Lower lobe of right lung (tissue), 2 donors: Measurements from ENCODE around the gene INTS1. TPM values are rescaled to one million over a fixed set of nuclear protein-coding genes. Genes with fewer than 3 reads are reported as not detected.
A peak's percentile ranks its signal among the peaks of the same experiment; 100 is the strongest.

Experiments used
- ATAC-seq, 2 donors: fragments of 200-7000 bp; cut with Tn5 transposase; one replicate each; pipeline ENCODE4 v1.9.1; 2020 to 2022; ENCODE audit warnings: mild to moderate bottlenecking in 2 of 2, moderate library complexity in 2 of 2
- DNase-seq: peaks from one replicate; pipeline ENCODE4 v3.0.0-alpha.2; 2020
- H3K27ac ChIP-seq: fragments of 200-600 bp; one replicate; pipeline ENCODE4 v1.8.0; 2022
- H3K27me3 ChIP-seq: fragments of 200-600 bp; one replicate; pipeline ENCODE4 v1.8.0; 2022; ENCODE audit warnings: low read depth
- H3K36me3 ChIP-seq: fragments of 200-600 bp; one replicate; pipeline ENCODE4 v1.8.0; 2022; ENCODE audit warnings: mild to moderate bottlenecking
- H3K4me1 ChIP-seq: fragments of 200-600 bp; one replicate; pipeline ENCODE4 v1.8.0; 2022
- H3K4me3 ChIP-seq: fragments of 200-600 bp; one replicate; pipeline ENCODE4 v1.8.0; 2022; ENCODE audit warnings: mild to moderate bottlenecking
- H3K9me3 ChIP-seq: fragments of 200-600 bp; one replicate; pipeline ENCODE4 v1.8.0; 2022
- intact Hi-C: fragments of 100-400 bp; cut with DNase I; formaldehyde crosslinking; loops from one replicate; pipeline ENCODE4 v1.11.0; 2022
- total RNA-seq: library from RNA; stranded (reverse); fragmentation: NEBNext Ultra II Directional; extraction: Animal tissue kit (Norgen Biotek cat#: 25700); gene quantifications from one replicate; pipeline ENCODE4 v1.2.1, GENCODE V29; 2021
- TF ChIP-seq, protein P1 (sequence below): fragments of 200-600 bp; IDR thresholded peaks from one replicate; pipeline ENCODE4 v1.8.0; 2022; ENCODE audit warnings: antibody characterized with exemption, mild to moderate bottlenecking
- donor health status: DM: no; HTN: yes; CAD: no; lungs with severe emphysema.

Gene INTS1
- total RNA-seq, 1 donor from 2014 or later, result 50.8 TPM

DNA sequence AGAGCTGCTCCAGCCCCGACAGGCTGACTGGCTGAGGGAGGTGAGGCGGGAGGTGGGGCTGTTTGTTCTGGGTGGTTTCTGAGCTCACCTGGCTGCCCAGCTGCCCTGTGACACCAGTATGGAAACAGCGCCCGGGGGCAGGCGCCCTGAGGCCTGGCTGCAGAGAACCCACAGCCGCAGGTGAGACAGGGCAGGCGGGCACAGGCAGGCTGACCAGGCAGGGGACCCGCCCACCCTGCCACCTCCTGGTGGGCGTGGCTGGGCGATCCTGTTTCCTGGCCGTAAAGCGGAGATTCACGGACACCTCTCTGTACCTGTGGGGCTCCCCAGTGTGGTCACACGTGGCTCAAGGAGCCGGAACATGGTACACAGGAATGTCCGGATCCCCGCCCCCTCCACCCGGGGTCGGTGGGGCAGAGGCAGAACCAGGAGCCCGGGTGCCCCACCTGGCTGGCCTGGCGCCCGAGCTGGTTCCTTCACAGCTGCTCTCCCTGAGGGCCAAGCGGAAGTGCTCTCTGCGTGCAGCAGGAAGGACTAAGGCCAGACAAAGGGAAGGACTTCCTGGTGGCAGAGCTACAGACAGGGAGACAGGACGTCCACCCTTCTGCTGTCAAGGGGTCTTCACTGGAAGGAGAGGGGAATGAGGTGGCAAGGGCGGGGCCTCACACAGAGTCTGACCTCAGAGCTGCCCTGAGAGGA lies 48.8 kb downstream of the INTS1 start:
- intact Hi-C loops, result no loop called here
- Histone ChIP-seq H3K36me3 (no peaks in the 10 kb centered on the region), H3K27ac (peak overlapping the region; percentile 86), H3K4me3 (peak overlapping the region; percentile 48), H3K4me1 (peaks cover 65% of the 10 kb centered on the region), H3K27me3 (no peaks in the 10 kb centered on the region), H3K9me3 (no peaks in the 10 kb centered on the region)
- DNase-seq (peak; percentile 90), ATAC-seq (peak; percentile 54 to 65)
- TF ChIP-seq, protein P1, sequence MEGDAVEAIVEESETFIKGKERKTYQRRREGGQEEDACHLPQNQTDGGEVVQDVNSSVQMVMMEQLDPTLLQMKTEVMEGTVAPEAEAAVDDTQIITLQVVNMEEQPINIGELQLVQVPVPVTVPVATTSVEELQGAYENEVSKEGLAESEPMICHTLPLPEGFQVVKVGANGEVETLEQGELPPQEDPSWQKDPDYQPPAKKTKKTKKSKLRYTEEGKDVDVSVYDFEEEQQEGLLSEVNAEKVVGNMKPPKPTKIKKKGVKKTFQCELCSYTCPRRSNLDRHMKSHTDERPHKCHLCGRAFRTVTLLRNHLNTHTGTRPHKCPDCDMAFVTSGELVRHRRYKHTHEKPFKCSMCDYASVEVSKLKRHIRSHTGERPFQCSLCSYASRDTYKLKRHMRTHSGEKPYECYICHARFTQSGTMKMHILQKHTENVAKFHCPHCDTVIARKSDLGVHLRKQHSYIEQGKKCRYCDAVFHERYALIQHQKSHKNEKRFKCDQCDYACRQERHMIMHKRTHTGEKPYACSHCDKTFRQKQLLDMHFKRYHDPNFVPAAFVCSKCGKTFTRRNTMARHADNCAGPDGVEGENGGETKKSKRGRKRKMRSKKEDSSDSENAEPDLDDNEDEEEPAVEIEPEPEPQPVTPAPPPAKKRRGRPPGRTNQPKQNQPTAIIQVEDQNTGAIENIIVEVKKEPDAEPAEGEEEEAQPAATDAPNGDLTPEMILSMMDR, result no peak

DNA sequence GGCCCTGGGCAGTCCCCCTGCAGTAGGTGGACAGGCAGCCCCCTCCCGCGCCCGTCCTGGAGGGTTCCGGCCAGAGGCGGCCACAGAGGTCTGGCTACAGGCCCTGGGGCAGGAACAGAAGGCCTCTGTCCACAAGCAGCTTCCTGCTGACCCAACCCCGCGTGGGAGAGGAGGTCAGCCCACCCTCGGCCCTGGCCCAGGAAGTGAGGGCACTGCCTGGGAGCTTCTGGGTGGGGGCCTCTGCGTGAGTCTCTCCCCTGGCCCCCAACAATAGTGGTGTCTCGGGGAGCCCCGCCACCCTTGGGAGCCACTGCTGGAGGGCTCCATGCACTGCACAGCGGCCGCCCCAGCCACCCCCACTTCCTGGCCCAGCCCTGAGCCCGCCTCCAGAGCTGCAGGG lies 49.6 kb downstream of the INTS1 start:
- Histone ChIP-seq H3K36me3 (peaks cover 3% of the 10 kb centered on the region), H3K9me3 (no peaks in the 10 kb centered on the region), H3K27me3 (no peaks in the 10 kb centered on the region), H3K4me1 (peaks cover 60% of the 10 kb centered on the region), H3K27ac (peak overlapping the region; percentile 86), H3K4me3 (peak overlapping the region; percentile 48)
- no peak for DNase-seq
- ATAC-seq, result peak in 1 of 2 donors; percentile 0
- intact Hi-C loops, result no loop called here
- TF ChIP-seq, protein P1, result peak; percentile 6

- TF ChIP-seq, protein P1, result no peak
- DNase-seq, result no peak
- Histone ChIP-seq H3K4me3 (no peak overlapping the region), H3K27ac (no peak overlapping the region), H3K27me3 (no peaks in the 10 kb centered on the region), H3K36me3 (peaks cover 8% of the 10 kb centered on the region), H3K4me1 (peaks cover 53% of the 10 kb centered on the region), H3K9me3 (no peaks in the 10 kb centered on the region)
- ATAC-seq, result no peak
- intact Hi-C loops, result no loop called here
Measured at GRCh38 chr7:1452205-1452604, 52.0 kb downstream of the INTS1 start.

- ATAC-seq (no peak), DNase-seq (no peak)
- no peaks in the 10 kb centered on the region for H3K27me3 ChIP-seq
- H3K4me3 ChIP-seq, result no peak overlapping the region
- peaks cover 8% of the 10 kb centered on the region for H3K36me3 ChIP-seq
- H3K27ac ChIP-seq, result no peak overlapping the region
- TF ChIP-seq, protein P1, result no peak
- intact Hi-C loops, result no loop called here
- H3K4me1 ChIP-seq, result peaks cover 48% of the 10 kb centered on the region
- H3K9me3 ChIP-seq, result no peaks in the 10 kb centered on the region
Measured at GRCh38 chr7:1450987-1451386, 53.2 kb downstream of the INTS1 start.

DNA sequence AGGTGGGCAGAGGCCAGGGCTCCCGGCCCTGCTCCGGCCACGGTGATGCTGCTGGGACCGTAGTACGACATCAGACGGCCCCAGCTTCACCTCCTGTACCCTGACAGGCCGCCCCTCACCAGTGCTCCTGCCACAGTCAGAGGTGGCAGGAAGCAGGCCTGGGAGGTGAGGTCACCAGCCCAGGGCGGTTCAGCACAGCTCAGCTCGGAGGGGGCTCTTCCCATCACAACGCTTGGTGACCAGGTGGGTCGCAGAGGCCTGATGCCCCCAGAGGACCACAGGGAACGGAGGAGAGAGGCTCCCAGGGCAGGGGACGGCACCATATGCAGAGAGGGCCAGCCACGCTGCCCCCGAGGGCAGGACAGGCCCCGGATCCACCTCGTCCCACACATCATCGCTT lies 53.8 kb downstream of the INTS1 start:
- H3K27ac ChIP-seq, result no peak overlapping the region
- DNase-seq (no peak), ATAC-seq (no peak)
- no peaks in the 10 kb centered on the region for H3K9me3 ChIP-seq
- no peaks in the 10 kb centered on the region for H3K27me3 ChIP-seq
- peaks cover 42% of the 10 kb centered on the region for H3K4me1 ChIP-seq
- H3K36me3 ChIP-seq, result peaks cover 8% of the 10 kb centered on the region
- H3K4me3 ChIP-seq, result no peak overlapping the region
- intact Hi-C loops, result no loop called here
- TF ChIP-seq, protein P1, result no peak
